Astrocyte of the cerebellum (primary cell): ENCODE data around the gene NOTUM.
A peak's percentile ranks its signal among the peaks of the same experiment; 100 is the strongest.
"Not testable (repeated sequence)": the region's sequence is repeated elsewhere in the genome, so short reads cannot be mapped to it uniquely, and the experiment has no call there.

Experiments
- DNase-seq: peaks from one replicate; pipeline ENCODE4 v3.0.0-alpha.2; 2011; ENCODE audit warnings: low read depth
- H3K4me3 ChIP-seq: 2 replicates; pipeline ENCODE4 v1.5.1; 2011; ENCODE audit warnings: mild to moderate bottlenecking, low read depth, low read length, moderate library complexity
- in situ Hi-C: cut with HindIII; loops from 2 replicates; pipeline ENCODE4 v1.10.0; 2017; ENCODE audit warnings: low sequenced_read_pairs
- TF ChIP-seq, protein P1 (sequence below): IDR thresholded peaks from 2 replicates; pipeline ENCODE4 v1.5.1; 2012; ENCODE audit warnings: low read length, low read depth, moderate library complexity, mild to moderate bottlenecking; ENCODE audit errors: missing control alignments

NOTUM gene

DNA sequence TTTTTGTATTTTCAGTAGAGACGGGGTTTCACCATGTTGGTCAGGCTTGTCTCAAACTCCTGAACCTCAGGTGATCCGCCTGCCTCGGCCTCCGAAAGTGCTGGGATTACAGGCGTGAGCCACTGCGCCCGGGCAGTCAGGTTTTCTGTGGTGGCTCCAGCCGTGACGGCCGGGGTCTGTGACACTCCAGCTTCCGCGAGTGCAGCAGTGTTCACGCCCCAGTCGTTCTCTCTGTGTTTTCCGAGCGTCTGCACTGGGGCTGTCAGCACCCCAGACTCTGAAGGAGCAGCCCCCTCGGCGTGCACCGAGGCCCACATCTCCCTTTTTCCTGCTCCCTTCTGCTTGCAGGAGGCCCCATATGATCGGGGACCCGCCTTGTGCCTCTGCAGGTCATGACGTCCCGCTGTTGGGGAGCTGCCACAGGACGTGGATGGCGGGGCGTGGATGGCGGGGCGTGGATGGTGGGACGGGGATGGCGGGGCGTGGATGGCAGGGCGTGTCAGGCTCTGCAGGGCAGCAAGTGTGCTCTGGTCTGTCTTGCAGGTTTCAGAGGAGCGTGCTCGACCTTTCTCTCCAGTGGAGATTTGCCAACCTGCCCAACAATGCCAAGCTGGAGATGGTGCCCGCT is 22.1 kb upstream of the NOTUM start:
- in situ Hi-C loops = no loop called here
- TF ChIP-seq, protein P1, sequence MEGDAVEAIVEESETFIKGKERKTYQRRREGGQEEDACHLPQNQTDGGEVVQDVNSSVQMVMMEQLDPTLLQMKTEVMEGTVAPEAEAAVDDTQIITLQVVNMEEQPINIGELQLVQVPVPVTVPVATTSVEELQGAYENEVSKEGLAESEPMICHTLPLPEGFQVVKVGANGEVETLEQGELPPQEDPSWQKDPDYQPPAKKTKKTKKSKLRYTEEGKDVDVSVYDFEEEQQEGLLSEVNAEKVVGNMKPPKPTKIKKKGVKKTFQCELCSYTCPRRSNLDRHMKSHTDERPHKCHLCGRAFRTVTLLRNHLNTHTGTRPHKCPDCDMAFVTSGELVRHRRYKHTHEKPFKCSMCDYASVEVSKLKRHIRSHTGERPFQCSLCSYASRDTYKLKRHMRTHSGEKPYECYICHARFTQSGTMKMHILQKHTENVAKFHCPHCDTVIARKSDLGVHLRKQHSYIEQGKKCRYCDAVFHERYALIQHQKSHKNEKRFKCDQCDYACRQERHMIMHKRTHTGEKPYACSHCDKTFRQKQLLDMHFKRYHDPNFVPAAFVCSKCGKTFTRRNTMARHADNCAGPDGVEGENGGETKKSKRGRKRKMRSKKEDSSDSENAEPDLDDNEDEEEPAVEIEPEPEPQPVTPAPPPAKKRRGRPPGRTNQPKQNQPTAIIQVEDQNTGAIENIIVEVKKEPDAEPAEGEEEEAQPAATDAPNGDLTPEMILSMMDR = no peak
- no peak overlapping the region for H3K4me3 ChIP-seq
- DNase-seq = no peak

GRCh38 chr17:81981511-81981910 is 20.5 kb upstream of the NOTUM start:
- in situ Hi-C loops, H3K4me3 ChIP-seq, DNase-seq: not testable (repeated sequence)

DNA sequence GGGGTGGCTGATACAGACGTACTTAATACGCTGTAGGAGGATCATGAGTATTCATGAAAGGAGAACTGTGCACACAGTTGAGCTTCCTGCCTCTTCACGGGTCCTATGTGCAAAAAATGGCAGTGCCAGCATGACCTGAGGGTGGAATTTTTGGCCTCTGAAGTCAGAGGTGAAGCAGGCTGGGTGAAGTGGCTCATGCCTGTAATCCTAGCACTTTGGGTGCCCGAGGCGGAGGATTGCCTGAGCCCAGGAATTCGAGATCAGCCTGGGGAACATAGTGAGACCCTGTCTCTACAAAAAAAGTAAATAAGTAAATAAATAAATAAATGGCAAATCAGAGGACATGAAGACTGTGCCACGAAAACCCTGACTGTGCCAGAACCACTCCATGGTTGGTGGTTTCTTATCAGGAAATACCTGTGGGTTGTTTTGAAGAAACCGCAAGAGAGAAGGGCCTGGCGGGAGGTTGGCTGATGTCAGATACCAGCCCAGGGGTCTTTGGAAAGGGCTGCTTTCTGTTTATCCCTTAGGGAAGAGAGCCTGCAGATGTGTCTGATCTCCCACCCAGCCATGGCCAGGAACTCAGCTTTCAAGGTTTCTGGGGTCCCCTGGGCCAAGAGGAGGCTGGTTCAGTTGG is 19.8 kb upstream of the NOTUM start:
- H3K4me3 ChIP-seq = no peak overlapping the region
- TF ChIP-seq, protein P1 = no peak
- no peak for DNase-seq

GRCh38 chr17:81980122-81980521 is 19.1 kb upstream of the NOTUM start:
- in situ Hi-C loops = no loop called here
- TF ChIP-seq, protein P1 = no peak
- H3K4me3 ChIP-seq = no peak overlapping the region
- no peak for DNase-seq

More for the DNA sequence above, 19.8 kb upstream of the NOTUM start:
- in situ Hi-C loops = no loop called here

DNA sequence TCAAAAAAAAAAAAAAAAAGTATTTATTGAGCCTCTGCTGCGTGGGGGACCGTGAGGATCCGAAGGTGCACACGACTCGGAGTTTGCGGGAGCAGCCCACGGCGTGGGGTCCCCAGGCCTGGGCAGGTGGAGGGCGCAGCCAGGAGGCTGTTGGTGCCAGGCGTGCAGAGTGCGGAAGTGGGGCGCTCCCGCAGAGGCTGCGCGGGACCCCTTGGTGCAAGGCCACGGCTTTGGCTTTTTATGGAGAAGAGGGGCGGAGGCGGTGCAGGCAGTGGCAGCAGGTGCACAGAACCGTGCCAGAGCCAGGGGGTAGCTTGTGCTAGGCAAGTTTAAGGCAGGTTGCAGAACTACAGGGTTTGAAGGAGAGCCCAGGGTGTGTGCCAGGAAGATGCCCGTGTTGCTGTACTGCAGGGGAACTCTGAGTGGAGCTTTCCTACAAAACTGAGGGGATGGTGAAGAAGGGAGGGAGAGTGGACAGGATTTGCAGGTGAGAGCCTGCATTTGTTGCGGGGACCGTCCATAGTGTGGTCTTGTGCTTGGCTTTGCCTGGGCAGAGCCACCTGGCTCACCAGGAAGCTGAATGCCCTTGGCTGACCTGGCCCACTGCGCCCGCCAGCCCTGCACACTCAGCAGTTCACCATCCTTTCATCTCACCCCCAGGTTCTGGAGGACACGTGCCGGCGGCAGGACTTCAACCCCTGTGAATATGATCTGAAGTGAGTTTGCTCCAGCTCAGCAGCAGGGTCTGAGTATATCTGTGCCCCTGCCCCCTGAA is 17.7 kb upstream of the NOTUM start:
- peak overlapping the region; percentile 75 for H3K4me3 ChIP-seq
- DNase-seq = no peak
- TF ChIP-seq, protein P1 = no peak
- in situ Hi-C loops = loop anchor here (10.0 kb wide), 1 partner anchor 56 kb away; the partner anchor contains the start of genes DCXR and RAC3

DNA sequence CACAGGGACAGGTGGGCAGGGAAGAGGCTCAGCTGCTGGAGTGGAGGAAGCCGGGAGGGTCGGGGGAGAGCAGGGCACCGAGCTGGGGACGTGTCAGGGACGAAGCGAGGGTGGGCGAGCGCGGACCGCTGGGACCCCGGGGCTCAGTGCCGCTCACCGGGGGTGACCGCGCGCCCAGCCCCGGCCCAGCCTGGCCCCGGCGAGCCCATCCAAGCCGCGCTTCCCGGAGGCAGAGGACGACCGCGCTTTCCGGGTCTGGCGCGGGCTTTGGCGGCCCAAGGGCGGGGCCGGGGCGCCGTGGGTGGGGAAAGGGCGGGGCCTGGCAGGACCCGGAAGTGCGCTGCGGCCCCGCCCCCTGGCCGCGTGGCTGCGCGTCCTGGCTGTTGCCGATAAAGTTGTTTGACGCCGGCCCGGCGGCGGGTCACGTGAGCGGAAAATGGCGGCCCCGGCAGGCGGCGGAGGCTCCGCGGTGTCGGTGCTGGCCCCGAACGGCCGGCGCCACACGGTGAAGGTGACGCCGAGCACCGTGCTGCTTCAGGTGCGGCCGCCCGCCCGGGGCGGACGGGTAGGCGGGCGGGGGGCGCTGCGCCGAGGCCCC is 16.3 kb upstream of the NOTUM start, which contains the start of gene ASPSCR1:
ASPSCR1 (plus strand) TSS at position 419 of the 598 bp plus-strand sequence; CDS start at position 437, 18 bp downstream.
- in situ Hi-C loops = loop anchor here (10.0 kb wide), 1 partner anchor 57 kb away; the partner anchor contains the start of genes DCXR and RAC3
- TF ChIP-seq, protein P1 = no peak
- peak within 1 kb of the TSS; percentile 75 for H3K4me3 ChIP-seq
- peak; percentile 69 for DNase-seq
